GM19397 (cell line): ENCODE results near the gene NIPAL4.

ENCODE experiments used
- ATAC-seq: cut with Tn5 transposase; IDR thresholded peaks from one replicate; pipeline ENCODE4 v1.9.1; 2021; ENCODE audit warnings: mild to moderate bottlenecking, moderate library complexity; ENCODE audit not compliant: unreplicated experiment

The NIPAL4 gene

GRCh38 chr5:157513182-157513581, 53.2 kb downstream of the NIPAL4 start:
- no peak for ATAC-seq

GRCh38 chr5:157514974-157515373, 55.0 kb downstream of the NIPAL4 start:
- ATAC-seq: no peak

GRCh38 chr5:157516006-157516405, 56.0 kb downstream of the NIPAL4 start:
- ATAC-seq: no peak

GRCh38 chr5:157516626-157517325, 56.8 kb downstream of the NIPAL4 start:
- ATAC-seq: no peak

- no peak for ATAC-seq
Measured at GRCh38 chr5:157518963-157519362, 59.0 kb downstream of the NIPAL4 start.

- no peak for ATAC-seq
Measured at GRCh38 chr5:157519579-157520253, 59.7 kb downstream of the NIPAL4 start.

- ATAC-seq: no peak
Measured at GRCh38 chr5:157520911-157521703, 61.1 kb downstream of the NIPAL4 start.

- ATAC-seq: no peak
Measured at GRCh38 chr5:157521704-157522029, 61.7 kb downstream of the NIPAL4 start.

GRCh38 chr5:157523976-157524375, 64.0 kb downstream of the NIPAL4 start:
- ATAC-seq: no peak
